B cell (primary cell): ENCODE data around the gene CPED1.

Experiments used
- EZH2 ChIP-seq: IDR thresholded peaks from 2 replicates; pipeline ENCODE4 v1.6.1; 2012; ENCODE audit warnings: borderline replicate concordance, low read depth, mild to moderate bottlenecking, moderate library complexity, low read length; ENCODE audit not compliant: insufficient read depth, poor library complexity, severe bottlenecking
- TF ChIP-seq, protein P1 (sequence below): fragments of 200-600 bp; IDR thresholded peaks from one replicate; pipeline ENCODE4 v1.8.0; 2022; ENCODE audit warnings: antibody characterized with exemption, mild to moderate bottlenecking

DNA sequence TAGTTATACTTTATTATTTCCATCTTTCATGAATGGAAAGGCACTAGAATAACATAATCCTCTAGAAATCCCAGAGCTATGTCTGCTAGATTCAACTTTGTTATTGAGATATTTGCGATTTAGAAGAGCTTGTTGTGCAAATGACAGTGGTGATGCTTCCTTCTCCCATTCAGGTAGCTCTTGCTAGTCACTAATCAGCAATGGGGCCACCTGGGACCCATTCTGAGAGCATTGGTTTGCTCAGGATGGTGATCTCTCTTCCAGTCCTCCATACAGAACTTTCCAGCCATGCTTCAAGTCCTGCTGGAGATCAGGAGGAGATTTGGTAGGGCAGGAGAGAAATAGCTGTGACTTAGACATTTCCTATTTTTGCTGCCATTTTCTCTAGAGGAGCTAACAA is 274.5 kb downstream of the CPED1 start:
- TF ChIP-seq, protein P1, sequence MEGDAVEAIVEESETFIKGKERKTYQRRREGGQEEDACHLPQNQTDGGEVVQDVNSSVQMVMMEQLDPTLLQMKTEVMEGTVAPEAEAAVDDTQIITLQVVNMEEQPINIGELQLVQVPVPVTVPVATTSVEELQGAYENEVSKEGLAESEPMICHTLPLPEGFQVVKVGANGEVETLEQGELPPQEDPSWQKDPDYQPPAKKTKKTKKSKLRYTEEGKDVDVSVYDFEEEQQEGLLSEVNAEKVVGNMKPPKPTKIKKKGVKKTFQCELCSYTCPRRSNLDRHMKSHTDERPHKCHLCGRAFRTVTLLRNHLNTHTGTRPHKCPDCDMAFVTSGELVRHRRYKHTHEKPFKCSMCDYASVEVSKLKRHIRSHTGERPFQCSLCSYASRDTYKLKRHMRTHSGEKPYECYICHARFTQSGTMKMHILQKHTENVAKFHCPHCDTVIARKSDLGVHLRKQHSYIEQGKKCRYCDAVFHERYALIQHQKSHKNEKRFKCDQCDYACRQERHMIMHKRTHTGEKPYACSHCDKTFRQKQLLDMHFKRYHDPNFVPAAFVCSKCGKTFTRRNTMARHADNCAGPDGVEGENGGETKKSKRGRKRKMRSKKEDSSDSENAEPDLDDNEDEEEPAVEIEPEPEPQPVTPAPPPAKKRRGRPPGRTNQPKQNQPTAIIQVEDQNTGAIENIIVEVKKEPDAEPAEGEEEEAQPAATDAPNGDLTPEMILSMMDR = no peak
- no peak for TF ChIP-seq EZH2
